A673 (cell line): Measurements from ENCODE around the gene XRCC1. TPM values are rescaled to one million over a fixed set of nuclear protein-coding genes. Genes with fewer than 3 reads are reported as not detected.

Experiments used
- BruUV-seq: library from RNA; stranded (reverse); fragments of 400-500 nt; replicated peaks from 2 replicates; lab custom pipeline; 2021; lab: Mats Ljungman, UMichigan
- CTCF ChIA-PET: fragments of 300-600 bp; sonication (Branson Sonifier 250); formaldehyde crosslinking; loops from one replicate; lab custom pipeline; 2022; ENCODE audit warnings: antibody characterized with exemption; lab: Charles Lee
- POLR2A ChIA-PET: fragments of 300-600 bp; sonication (Branson Sonifier 250); formaldehyde crosslinking; loops from one replicate; lab custom pipeline; 2022; ENCODE audit warnings: antibody characterized with exemption; ENCODE audit not compliant: low non-redundant PET; lab: Charles Lee
- DNase-seq: peaks from one replicate; pipeline ENCODE4 v3.0.0-alpha.2; 2015; ENCODE audit warnings: low spot score
- H3K27ac ChIP-seq: fragments of 200-600 bp; sonication (generic); 2 replicates; pipeline ENCODE4 v1.5.1; 2016; ENCODE audit warnings: mixed run types, low read depth, mild to moderate bottlenecking, mixed read lengths, antibody characterized with exemption, low read length; ENCODE audit not compliant: poor library complexity, severe bottlenecking
- H3K27me3 ChIP-seq: fragments of 200-600 bp; sonication (generic); replicated peaks from 2 replicates; pipeline ENCODE4 v1.6.1; 2017; ENCODE audit warnings: mixed run types, low read depth, mild to moderate bottlenecking, mixed read lengths, antibody characterized with exemption, low read length; ENCODE audit not compliant: insufficient read depth, poor library complexity
- H3K36me3 ChIP-seq: fragments of 200-600 bp; sonication (generic); 2 replicates; pipeline ENCODE4 v1.6.1; 2016; ENCODE audit warnings: mixed run types, mild to moderate bottlenecking, mixed read lengths, antibody characterized with exemption, low read length; ENCODE audit not compliant: insufficient read depth, poor library complexity, severe bottlenecking
- H3K4me1 ChIP-seq: fragments of 200-600 bp; sonication (generic); 2 replicates; pipeline ENCODE4 v1.6.1; 2017; ENCODE audit warnings: mixed run types, mild to moderate bottlenecking, mixed read lengths, antibody characterized with exemption, low read length; ENCODE audit not compliant: insufficient read depth, poor library complexity, severe bottlenecking
- H3K4me3 ChIP-seq: fragments of 200-600 bp; sonication (generic); 2 replicates; pipeline ENCODE4 v1.5.1; 2016; ENCODE audit warnings: low read depth, mixed run types, mild to moderate bottlenecking, mixed read lengths, low read length; ENCODE audit not compliant: poor library complexity, severe bottlenecking
- H3K9me3 ChIP-seq: fragments of 200-600 bp; sonication (generic); 2 replicates; pipeline ENCODE4 v1.6.1; 2016; ENCODE audit warnings: mixed run types, low read depth, mild to moderate bottlenecking, mixed read lengths, antibody characterized with exemption, low read length; ENCODE audit not compliant: poor library complexity, severe bottlenecking
- EZH2 ChIP-seq: fragments of 200-600 bp; sonication (generic); IDR thresholded peaks from 2 replicates; pipeline ENCODE4 v1.6.1; 2017; ENCODE audit warnings: borderline replicate concordance, low read depth, mild to moderate bottlenecking, mixed read lengths, antibody characterized with exemption, low read length; ENCODE audit not compliant: poor library complexity, severe bottlenecking
- intact Hi-C: fragments of 100-400 bp; cut with micrococcal nuclease; formaldehyde crosslinking; loops from one replicate; pipeline ENCODE4 v1.10.0; 2022; ENCODE audit not compliant: unreplicated experiment
- total RNA-seq: library from RNA; stranded (reverse); gene quantifications from 2 replicates; pipeline ENCODE4 v1.2.3, GENCODE V29; 2021
- TF ChIP-seq, protein P1 (sequence below): fragments of 300-800, 200-600 bp; sonication (generic); conservative IDR thresholded peaks from 2 replicates; pipeline ENCODE4 v1.5.1; 2017; ENCODE audit warnings: low read depth, mild to moderate bottlenecking, antibody characterized with exemption, low read length, moderate library complexity, mixed read lengths

The XRCC1 gene
- total RNA-seq, 1 experiment from 2014 or later: 69.4 TPM

DNA sequence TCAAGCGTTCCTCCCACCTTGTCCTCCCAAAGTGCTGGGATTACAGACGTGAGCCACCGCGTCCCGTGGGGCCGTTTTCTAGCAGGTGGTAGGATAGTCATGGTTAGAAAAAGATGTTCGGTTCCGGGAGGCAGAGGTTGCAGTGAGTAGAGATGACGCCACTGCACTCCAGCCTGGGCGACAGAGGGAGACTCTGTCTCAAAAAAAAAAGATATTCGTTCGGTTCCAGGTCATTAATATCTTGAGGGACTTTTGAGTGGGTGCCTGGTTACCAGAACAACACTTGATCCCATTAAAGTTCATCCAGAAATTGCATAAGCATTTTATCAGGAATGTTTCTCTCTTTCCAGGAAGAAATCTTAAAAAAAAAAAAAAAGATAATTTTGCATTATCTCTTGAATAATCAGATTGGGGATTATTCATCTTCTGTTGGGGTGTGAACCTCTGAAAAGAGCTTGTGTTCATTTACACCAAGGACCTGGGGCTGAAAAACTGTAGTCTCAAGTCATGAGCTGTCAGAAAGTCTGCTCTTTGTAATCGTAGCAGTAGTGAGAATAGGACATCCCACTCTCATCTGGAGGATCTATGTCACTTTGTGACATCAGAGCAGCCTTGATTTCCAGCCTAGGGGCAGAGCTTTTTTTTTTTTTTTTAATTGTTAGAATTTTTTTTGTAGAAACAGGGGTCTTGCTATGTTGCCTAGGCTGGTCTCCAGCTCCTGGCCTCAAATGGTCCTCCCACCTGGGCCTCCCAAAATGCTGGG, 47.3 kb downstream of the XRCC1 start:
- peaks cover 14% of the 10 kb centered on the region for H3K4me1 ChIP-seq
- DNase-seq: peak; percentile 39
- peak overlapping the region; percentile 35 for H3K27ac ChIP-seq
- H3K36me3 ChIP-seq: no peaks in the 10 kb centered on the region
- ChIA-PET CTCF (interaction anchor here (0.7 to 1.0 kb wide), 5 partner anchors 9 to 208 kb away, joined by 3 to 16 read pairs (median 4); no protein-coding TSS in a partner anchor), POLR2A (interaction anchor here (0.6 kb wide), 1 partner anchor 45 kb away, joined by 3 read pairs; no protein-coding TSS in a partner anchor)
- TF ChIP-seq, protein P1, sequence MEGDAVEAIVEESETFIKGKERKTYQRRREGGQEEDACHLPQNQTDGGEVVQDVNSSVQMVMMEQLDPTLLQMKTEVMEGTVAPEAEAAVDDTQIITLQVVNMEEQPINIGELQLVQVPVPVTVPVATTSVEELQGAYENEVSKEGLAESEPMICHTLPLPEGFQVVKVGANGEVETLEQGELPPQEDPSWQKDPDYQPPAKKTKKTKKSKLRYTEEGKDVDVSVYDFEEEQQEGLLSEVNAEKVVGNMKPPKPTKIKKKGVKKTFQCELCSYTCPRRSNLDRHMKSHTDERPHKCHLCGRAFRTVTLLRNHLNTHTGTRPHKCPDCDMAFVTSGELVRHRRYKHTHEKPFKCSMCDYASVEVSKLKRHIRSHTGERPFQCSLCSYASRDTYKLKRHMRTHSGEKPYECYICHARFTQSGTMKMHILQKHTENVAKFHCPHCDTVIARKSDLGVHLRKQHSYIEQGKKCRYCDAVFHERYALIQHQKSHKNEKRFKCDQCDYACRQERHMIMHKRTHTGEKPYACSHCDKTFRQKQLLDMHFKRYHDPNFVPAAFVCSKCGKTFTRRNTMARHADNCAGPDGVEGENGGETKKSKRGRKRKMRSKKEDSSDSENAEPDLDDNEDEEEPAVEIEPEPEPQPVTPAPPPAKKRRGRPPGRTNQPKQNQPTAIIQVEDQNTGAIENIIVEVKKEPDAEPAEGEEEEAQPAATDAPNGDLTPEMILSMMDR: peak; percentile 28; the same call in 1 of the 2 replicates
- TF ChIP-seq EZH2: no peak
- no peaks in the 10 kb centered on the region for H3K9me3 ChIP-seq
- no TSS peak for BruUV-seq
- intact Hi-C loops: no loop called here
- H3K27me3 ChIP-seq: no peaks in the 10 kb centered on the region
- H3K4me3 ChIP-seq: peak overlapping the region; percentile 91

GRCh38 chr19:43526884-43527859, 48.2 kb downstream of the XRCC1 start, which contains the start of gene ETHE1:
ETHE1 (minus strand) TSS chr19:43527201; CDS start chr19:43527177, 24 bp downstream.
- intact Hi-C loops: no loop called here
- no peaks in the 10 kb centered on the region for H3K9me3 ChIP-seq
- ChIA-PET CTCF (interaction anchor here (0.7 kb wide), 1 partner anchor 15 kb away, joined by 16 read pairs; no protein-coding TSS in a partner anchor), POLR2A (interaction anchor here (0.6 to 1.0 kb wide), 2 partner anchors 44 to 80 kb away, joined by 3 read pairs; no protein-coding TSS in a partner anchor)
- peak within 1 kb of the TSS; percentile 52 for H3K27ac ChIP-seq
- H3K27me3 ChIP-seq: no peaks in the 10 kb centered on the region
- H3K4me1 ChIP-seq: peaks cover 8% of the 10 kb centered on the region
- peak within 1 kb of the TSS; percentile 91 for H3K4me3 ChIP-seq
- no peak for TF ChIP-seq EZH2
- TF ChIP-seq, protein P1: 0 out of 2 replicates have a peak, but pooled peaks have one; percentile 14
- DNase-seq: peak; percentile 61
- no peaks in the 10 kb centered on the region for H3K36me3 ChIP-seq
- no TSS peak for BruUV-seq
